HTR-8/SVneo (cell line): Measurements from ENCODE around the gene JMY.

Experiments used
- DNase-seq: peaks from one replicate; pipeline ENCODE4 v3.0.0; 2011; ENCODE audit warnings: low spot score, mixed read lengths; ENCODE audit not compliant: insufficient read length
- FAIRE-seq: peaks from 2 replicates; lab custom pipeline; 2011; peaks lifted over from hg19 to GRCh38; lab: Jason Lieb, UNC

Gene JMY

GRCh38 chr5:79284846-79285245, 48.9 kb downstream of the JMY start:
- DNase-seq, result no peak
- FAIRE-seq, result no peak

DNA sequence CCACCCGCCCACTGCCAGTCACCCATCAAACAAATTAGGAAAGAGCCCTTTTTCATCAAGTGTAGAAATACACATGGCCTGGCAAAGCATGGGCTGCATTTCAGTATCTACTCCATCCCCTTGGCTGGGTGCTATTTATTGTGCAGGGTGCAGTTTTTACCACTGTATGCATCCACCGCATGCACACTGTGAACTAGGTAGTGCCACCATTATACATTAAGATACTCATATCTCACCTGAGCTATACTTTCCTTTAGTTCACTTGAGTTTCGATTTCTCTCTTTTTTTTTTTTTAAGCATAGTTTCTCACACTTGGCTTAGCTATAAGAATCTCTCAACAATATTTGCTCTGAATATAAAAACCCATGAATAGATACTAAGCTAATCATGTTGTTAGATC, 49.4 kb downstream of the JMY start:
- DNase-seq, result no peak
- no peak for FAIRE-seq

DNA sequence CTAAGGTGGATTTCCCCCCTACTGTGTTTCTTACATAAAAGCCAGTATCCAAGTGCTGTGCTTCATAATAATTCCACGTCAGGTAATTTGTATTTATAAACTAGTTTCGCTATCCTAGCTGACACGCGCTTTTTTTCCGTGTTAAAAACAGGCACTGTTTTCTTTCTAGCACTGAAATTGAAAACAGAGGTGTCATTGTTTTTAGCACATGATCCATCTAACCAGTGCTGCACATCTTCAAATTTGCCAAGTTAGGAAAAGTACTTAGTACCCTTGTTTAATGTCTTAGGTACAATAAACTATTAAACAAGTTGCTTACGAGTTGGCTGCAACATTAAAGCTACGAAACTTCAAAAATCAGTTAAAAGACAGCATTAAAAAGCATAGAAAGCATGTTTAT, 49.9 kb downstream of the JMY start:
- FAIRE-seq, result no peak
- DNase-seq, result no peak

GRCh38 chr5:79287380-79287779, 51.4 kb downstream of the JMY start:
- DNase-seq (no peak), FAIRE-seq (no peak)

DNA sequence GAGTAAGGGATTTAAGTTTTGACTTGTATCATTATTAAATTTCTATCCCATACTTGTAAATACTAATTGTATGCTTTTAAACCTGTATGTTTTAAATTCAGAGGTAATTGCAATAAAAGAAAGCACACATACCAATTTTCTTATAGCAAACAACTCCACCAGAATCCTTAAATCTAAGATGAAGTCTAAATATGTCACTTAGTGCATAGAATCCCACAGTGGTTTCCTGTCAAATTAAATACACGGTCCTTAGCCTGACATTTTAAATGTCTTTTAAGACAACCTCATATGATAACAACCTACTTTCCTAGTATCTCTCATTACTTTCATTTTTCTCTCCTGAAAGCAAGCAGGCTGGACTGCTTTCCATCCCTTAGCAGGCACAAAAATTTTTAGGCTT, 52.0 kb downstream of the JMY start:
- no peak for DNase-seq
- FAIRE-seq, result no peak

GRCh38 chr5:79295029-79295428, 59.1 kb downstream of the JMY start:
- FAIRE-seq (no peak), DNase-seq (no peak)

DNA sequence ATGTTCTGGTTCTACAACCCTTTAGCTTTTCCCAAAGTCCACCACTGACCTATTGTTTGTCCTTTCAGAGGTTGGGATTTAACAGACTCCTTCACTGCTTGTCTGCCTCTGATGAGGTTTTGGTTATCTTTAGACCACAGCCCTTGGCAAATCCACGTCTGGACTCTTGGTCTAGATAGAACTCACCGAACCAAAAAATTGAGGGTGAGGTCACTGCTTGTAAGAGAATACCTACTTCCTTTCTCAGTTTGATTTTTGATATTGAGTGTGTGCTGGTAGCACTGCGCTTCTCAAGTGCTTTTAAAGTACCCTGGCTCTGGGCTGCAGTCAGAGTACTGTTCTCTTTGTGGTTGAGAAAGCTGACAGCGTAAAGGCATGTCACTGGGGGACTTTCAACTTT, 61.7 kb downstream of the JMY start:
- DNase-seq, result no peak
- FAIRE-seq, result no peak

GRCh38 chr5:79301046-79301712, 65.2 kb downstream of the JMY start:
- DNase-seq, result no peak
- no peak for FAIRE-seq

DNA sequence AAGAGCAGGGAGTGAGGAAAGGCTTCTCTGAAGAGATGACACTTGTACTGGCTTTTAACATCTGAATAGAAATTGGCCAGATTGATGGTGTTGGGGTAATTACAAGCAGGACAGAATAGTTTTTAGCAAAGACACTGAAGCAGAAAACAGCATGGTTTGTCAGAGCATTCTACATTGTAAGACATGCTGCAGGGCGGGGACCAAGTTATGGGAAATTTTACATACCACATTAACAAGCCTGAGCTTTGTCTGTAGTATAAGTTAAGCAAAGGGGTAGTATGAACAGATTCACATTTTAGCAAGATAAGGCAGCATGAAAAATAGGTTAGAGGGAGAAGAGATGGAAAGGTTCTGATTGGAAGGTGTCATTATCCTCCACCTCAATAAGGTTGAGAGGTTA, 66.5 kb downstream of the JMY start:
- FAIRE-seq (no peak), DNase-seq (no peak)

GRCh38 chr5:79305706-79306105, 69.8 kb downstream of the JMY start:
- no peak for DNase-seq
- FAIRE-seq, result no peak

GRCh38 chr5:79318935-79319614, 83.1 kb downstream of the JMY start:
- DNase-seq (no peak), FAIRE-seq (peak; percentile 16)

DNA sequence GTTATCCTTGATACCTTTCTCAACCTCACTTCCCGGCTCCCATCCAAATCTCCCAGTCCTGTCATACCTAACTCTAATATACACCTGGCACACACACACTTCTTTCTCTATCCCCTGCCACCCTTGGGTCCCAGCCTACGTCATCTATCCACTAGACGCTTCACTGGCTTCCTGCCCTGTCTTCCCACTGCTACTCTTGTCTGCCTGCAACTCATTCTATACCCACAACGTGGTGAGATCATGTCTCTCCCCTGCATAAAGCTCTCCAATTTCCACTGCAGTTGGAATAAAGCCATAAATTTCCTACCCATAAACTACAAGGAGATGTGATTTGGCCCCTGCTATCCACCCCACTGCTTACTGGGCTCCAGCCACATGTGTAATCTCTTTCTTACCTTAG, 93.5 kb downstream of the JMY start:
- no peak for FAIRE-seq
- no peak for DNase-seq

GRCh38 chr5:79330071-79330470, 94.1 kb downstream of the JMY start:
- FAIRE-seq (no peak), DNase-seq (no peak)

- FAIRE-seq, result no peak
- DNase-seq, result no peak
Observed at GRCh38 chr5:79333852-79334557, 98.1 kb downstream of the JMY start.

GRCh38 chr5:79346420-79346824, 110.5 kb downstream of the JMY start:
- peak; percentile 54 for DNase-seq
- FAIRE-seq, result peak; percentile 9

- DNase-seq (no peak), FAIRE-seq (no peak)
Observed at GRCh38 chr5:79349047-79349446, 113.1 kb downstream of the JMY start.

DNA sequence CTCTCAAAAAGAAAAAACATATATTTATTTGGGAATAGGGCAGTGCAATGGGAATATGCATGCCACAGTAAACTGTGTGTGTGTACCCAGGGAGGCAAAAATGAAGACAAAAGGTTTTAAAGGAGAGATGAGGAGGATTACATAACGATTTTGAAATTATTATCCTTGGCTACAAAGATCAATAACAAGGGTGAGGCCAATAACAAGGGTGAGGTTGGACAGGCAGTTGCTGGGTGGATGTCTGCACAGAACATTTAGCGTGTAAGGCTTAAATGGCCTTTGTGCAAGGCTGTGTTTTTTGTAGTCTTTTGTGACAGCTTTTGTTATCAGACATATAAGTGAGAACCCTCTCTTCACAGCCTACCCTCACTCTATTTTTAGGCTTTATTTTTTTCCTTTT, 114.0 kb downstream of the JMY start:
- DNase-seq (no peak), FAIRE-seq (no peak)

GRCh38 chr5:79357398-79357797, 121.5 kb downstream of the JMY start:
- FAIRE-seq, result no peak

More at GRCh38 chr5:79357398-79357797, 121.5 kb downstream of the JMY start:
- no peak for DNase-seq
